ENCODE results near the gene CPTP. TPM values are rescaled to one million over a fixed set of nuclear protein-coding genes. Genes with fewer than 3 reads are reported as not detected.

Gene CPTP
- total and polyA plus RNA-seq, 2 of the 13 experiments (the other 11 are each of a cell fraction or from before 2014, with no cell fraction given), result 5.5 to 9.3 TPM

GRCh38 chr1:1308756-1309250 lies 15.8 kb upstream of the CPTP start (continued):
- TF ChIP-seq MXD3 (CRISPR knock-in tag; IDR thresholded peaks at IDR 0.05), result peak; percentile 56; the same call in 1 of the 2 replicates

DNA sequence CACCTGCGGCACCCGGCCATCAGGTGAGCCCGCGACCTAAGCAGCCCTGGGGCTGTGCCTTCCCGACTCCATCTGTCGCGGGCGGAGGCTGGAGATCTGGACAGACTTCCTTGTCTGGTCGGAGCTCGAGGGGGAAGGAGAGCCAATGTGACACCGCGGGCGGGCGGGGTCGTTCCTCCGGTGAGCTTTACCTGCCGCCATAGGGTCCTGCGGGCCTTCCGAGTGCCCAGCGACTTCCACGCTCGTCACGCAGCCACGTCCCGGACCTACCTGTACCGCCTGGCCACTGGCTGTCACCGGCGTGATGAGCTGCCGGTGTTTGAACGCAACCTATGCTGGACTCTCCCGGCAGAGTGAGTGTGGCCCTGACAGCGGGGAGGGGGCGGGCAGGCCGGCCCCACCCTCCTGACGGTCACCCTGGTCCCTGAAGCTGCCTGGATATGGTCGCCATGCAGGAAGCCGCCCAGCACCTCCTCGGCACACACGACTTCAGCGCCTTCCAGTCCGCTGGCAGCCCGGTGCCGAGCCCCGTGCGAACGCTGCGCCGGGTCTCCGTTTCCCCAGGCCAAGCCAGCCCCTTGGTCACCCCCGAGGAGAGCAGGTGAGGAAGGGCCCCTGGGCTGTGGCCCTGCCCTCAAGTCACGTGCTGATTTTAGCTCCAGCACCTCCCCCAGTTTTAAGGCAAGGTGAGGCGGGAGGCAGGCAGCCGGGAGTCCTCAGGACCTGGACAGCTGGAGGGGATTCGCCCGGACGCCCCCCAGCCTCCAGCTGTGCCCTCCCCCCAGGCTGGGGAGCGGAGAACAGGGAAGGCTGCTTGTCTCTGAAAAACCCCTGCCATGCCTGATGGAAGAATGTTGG lies 15.1 kb upstream of the CPTP start:
- Histone ChIP-seq H3K4me3 (replicated peaks in 1 of 3; ENCODE audit: insufficient read depth in 1 of 3, low read depth in 2 of 3, low read length in 3 of 3) (peak overlapping the region; percentile 75 to 91 (median 90)), H4K20me1 (ENCODE audit: insufficient read depth, low read length) (no peaks in the 10 kb centered on the region; the same call in 1 of the 2 replicates), H3K27me3 (ENCODE audit: control insufficient read depth in 1 of 2, insufficient read depth in 2 of 2, low read length in 2 of 2) (no peaks in the 10 kb centered on the region), H3K36me3 (replicated peaks in 1 of 2; ENCODE audit: control insufficient read depth in 1 of 2, insufficient read depth in 2 of 2, low read length in 2 of 2) (peaks cover 13 to 36% of the 10 kb centered on the region in 2 experiments; a peak in 3 of 5 replicates), H3K4me1 (ENCODE audit: insufficient read depth, low read length) (peaks cover 36% of the 10 kb centered on the region), H2AFZ (ENCODE audit: low read length) (no peak overlapping the region), H3K79me2 (ENCODE audit: insufficient read depth, low read length) (peaks cover 13% of the 10 kb centered on the region), H3K9me3 (ENCODE audit: low read length) (no peaks in the 10 kb centered on the region), H3K27ac (ENCODE audit: extremely low read length, insufficient read depth, low read length) (peak overlapping the region; percentile 73), H3K4me2 (ENCODE audit: low read depth, low read length) (peak overlapping the region; percentile 88), H3K9ac (ENCODE audit: insufficient read depth, low read depth, low read length) (peak overlapping the region; percentile 86)
- no TSS peak for BruUV-seq (replicated peaks)
- DNase-seq (ENCODE audit: low spot score) (no peak), ATAC-seq (no peak), FAIRE-seq (no peak)
- POLR2A ChIA-PET, result interaction anchor here (1.3 to 1.6 kb wide), 2 partner anchors 16 to 38 kb away, joined by 4 to 5 read pairs; no protein-coding TSS in a partner anchor
- in situ Hi-C loops (cut with HindIII; ENCODE audit: extremely low pct_ligation_motif_present, low pct_unique_long_range_greater_than_20kb), result no loop called here
- CTCF ChIA-PET (ENCODE audit: low intra/inter-chr PET ratio, low total read pairs), result no interaction called here
- intact Hi-C loops (cut with micrococcal nuclease; ENCODE audit: unreplicated experiment), result no loop called here
- 94% methylated on average over 13 of the region's 57 CpGs for WGBS (ENCODE audit: low lambda C conversion rate)
- TF ChIP-seq AGO2 (optimal IDR thresholded peaks at IDR 0.05; ENCODE audit: low read depth, low read length), result peak; percentile 79
- TF ChIP-seq KDM2A (CRISPR knock-in tag; IDR thresholded peaks at IDR 0.05; ENCODE audit: borderline replicate concordance, low read depth), result peak; percentile 80
- 0 out of 2 replicates have a peak, but pooled peaks have one; percentile 25 for TF ChIP-seq MAX (IDR thresholded peaks at IDR 0.05)
- no peak for TF ChIP-seq ZNF781 (CRISPR knock-in tag; IDR thresholded peaks at IDR 0.05; ENCODE audit: borderline replicate concordance, not compliant biosample characterization)
- no peak for TF ChIP-seq CCAR2 (optimal IDR thresholded peaks at IDR 0.05; ENCODE audit: low read depth, low read length)
- peak; percentile 19; the same call in 1 of the 2 replicates for TF ChIP-seq ELF1 (CRISPR knock-in tag; IDR thresholded peaks at IDR 0.05)
- TF ChIP-seq NONO (IDR thresholded peaks at IDR 0.05), result no peak
- TF ChIP-seq NONO (CRISPR knock-in tag; conservative IDR thresholded peaks at IDR 0.05), result peak; percentile 36; the same call in 1 of the 2 replicates
- TF ChIP-seq, protein P1, sequence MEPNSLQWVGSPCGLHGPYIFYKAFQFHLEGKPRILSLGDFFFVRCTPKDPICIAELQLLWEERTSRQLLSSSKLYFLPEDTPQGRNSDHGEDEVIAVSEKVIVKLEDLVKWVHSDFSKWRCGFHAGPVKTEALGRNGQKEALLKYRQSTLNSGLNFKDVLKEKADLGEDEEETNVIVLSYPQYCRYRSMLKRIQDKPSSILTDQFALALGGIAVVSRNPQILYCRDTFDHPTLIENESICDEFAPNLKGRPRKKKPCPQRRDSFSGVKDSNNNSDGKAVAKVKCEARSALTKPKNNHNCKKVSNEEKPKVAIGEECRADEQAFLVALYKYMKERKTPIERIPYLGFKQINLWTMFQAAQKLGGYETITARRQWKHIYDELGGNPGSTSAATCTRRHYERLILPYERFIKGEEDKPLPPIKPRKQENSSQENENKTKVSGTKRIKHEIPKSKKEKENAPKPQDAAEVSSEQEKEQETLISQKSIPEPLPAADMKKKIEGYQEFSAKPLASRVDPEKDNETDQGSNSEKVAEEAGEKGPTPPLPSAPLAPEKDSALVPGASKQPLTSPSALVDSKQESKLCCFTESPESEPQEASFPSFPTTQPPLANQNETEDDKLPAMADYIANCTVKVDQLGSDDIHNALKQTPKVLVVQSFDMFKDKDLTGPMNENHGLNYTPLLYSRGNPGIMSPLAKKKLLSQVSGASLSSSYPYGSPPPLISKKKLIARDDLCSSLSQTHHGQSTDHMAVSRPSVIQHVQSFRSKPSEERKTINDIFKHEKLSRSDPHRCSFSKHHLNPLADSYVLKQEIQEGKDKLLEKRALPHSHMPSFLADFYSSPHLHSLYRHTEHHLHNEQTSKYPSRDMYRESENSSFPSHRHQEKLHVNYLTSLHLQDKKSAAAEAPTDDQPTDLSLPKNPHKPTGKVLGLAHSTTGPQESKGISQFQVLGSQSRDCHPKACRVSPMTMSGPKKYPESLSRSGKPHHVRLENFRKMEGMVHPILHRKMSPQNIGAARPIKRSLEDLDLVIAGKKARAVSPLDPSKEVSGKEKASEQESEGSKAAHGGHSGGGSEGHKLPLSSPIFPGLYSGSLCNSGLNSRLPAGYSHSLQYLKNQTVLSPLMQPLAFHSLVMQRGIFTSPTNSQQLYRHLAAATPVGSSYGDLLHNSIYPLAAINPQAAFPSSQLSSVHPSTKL (CRISPR knock-in tag; IDR thresholded peaks at IDR 0.05), result 0 out of 2 replicates have a peak, but pooled peaks have one; percentile 5
- 0 out of 2 replicates have a peak, but pooled peaks have one; percentile 2 for TF ChIP-seq ZNF547 (CRISPR knock-in tag; IDR thresholded peaks at IDR 0.05)
- TF ChIP-seq SNRNP70 (IDR thresholded peaks at IDR 0.05; ENCODE audit: low read depth, low read length), result no peak
- peak; percentile 18; the same call in 1 of the 2 replicates for TF ChIP-seq RBFOX2 (IDR thresholded peaks at IDR 0.05; ENCODE audit: low read depth, low read length)
- TF ChIP-seq ZNF709 (CRISPR knock-in tag; IDR thresholded peaks at IDR 0.05), result no peak
